ENCODE results near the gene SPEF2. TPM values are rescaled to one million over a fixed set of nuclear protein-coding genes. Genes with fewer than 3 reads are reported as not detected.
A peak's percentile ranks its signal among the peaks of the same experiment; 100 is the strongest.

The SPEF2 gene, protein sequence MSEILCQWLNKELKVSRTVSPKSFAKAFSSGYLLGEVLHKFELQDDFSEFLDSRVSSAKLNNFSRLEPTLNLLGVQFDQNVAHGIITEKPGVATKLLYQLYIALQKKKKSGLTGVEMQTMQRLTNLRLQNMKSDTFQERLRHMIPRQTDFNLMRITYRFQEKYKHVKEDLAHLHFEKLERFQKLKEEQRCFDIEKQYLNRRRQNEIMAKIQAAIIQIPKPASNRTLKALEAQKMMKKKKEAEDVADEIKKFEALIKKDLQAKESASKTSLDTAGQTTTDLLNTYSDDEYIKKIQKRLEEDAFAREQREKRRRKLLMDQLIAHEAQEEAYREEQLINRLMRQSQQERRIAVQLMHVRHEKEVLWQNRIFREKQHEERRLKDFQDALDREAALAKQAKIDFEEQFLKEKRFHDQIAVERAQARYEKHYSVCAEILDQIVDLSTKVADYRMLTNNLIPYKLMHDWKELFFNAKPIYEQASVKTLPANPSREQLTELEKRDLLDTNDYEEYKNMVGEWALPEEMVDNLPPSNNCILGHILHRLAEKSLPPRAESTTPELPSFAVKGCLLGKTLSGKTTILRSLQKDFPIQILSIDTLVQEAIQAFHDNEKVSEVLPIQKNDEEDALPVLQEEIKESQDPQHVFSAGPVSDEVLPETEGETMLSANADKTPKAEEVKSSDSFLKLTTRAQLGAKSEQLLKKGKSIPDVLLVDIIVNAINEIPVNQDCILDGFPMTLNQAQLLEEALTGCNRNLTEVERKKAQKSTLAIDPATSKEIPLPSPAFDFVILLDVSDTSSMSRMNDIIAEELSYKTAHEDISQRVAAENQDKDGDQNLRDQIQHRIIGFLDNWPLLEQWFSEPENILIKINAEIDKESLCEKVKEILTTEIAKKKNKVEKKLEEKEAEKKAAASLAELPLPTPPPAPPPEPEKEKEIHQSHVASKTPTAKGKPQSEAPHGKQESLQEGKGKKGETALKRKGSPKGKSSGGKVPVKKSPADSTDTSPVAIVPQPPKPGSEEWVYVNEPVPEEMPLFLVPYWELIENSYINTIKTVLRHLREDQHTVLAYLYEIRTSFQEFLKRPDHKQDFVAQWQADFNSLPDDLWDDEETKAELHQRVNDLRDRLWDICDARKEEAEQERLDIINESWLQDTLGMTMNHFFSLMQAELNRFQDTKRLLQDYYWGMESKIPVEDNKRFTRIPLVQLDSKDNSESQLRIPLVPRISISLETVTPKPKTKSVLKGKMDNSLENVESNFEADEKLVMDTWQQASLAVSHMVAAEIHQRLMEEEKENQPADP (N-terminal part only)
- polyA plus RNA-seq (2012; ENCODE audit: low read depth, missing spikeins) = 0.12 TPM

GRCh38 chr5:35617435-35618303 is at the start of gene SPEF2:
TSS of gene SPEF2 (plus strand) at chr5:35617863. CDS start at chr5:35617998, 135 bp downstream.
- DNase-seq (ENCODE audit: insufficient read length, low spot score) = peak; percentile 38

DNA sequence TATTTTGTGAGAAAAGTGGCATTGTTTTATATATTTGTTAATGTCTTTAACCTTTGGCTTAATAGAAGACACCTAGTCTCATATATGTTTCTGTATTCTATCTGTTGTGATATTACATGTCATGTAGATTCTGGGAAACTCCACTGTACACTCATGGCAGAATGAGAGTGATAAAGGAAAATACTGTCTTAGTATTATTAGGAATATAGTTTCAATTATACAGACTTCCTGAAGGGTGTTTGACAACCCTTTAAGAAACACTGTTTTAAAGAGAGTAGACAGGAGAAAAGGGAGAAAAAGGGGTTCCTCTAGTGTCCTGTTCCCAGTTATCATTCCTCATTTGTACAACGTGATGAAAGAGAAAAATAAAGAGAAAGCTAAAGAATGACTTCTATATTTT is 42.1 kb upstream of the SPEF2 start:
- DNase-seq (ENCODE audit: insufficient read length, low spot score) (no peak), FAIRE-seq (no peak)
- TF ChIP-seq POLR2AphosphoS5 (IDR thresholded peaks at IDR 0.05; ENCODE audit: low read depth, low read length) (no peak), POLR2A (IDR thresholded peaks at IDR 0.05; ENCODE audit: low read depth, low read length) (no peak), PAX5 (IDR thresholded peaks at IDR 0.05; ENCODE audit: insufficient read depth, low read length, severe bottlenecking) (no peak), TAF1 (IDR thresholded peaks at IDR 0.05; ENCODE audit: low read depth, low read length) (no peak), SPI1 (IDR thresholded peaks at IDR 0.05; ENCODE audit: low read depth, low read length) (no peak), POU2F2 (IDR thresholded peaks at IDR 0.05; ENCODE audit: low read depth, low read length) (no peak)

More at GRCh38 chr5:35617435-35618303, at the start of gene SPEF2:
- peak; percentile 35 for FAIRE-seq
- TF ChIP-seq POU2F2 (IDR thresholded peaks at IDR 0.05; ENCODE audit: low read depth, low read length) (no peak), POLR2A (IDR thresholded peaks at IDR 0.05; ENCODE audit: low read depth, low read length) (no peak), PAX5 (IDR thresholded peaks at IDR 0.05; ENCODE audit: insufficient read depth, low read length, severe bottlenecking) (no peak), POLR2AphosphoS5 (IDR thresholded peaks at IDR 0.05; ENCODE audit: low read depth, low read length) (no peak), TAF1 (IDR thresholded peaks at IDR 0.05; ENCODE audit: low read depth, low read length) (no peak), SPI1 (IDR thresholded peaks at IDR 0.05; ENCODE audit: low read depth, low read length) (no peak)

GRCh38 chr5:35587419-35587818 is 30.2 kb upstream of the SPEF2 start:
- TF ChIP-seq POLR2A (IDR thresholded peaks at IDR 0.05; ENCODE audit: low read depth, low read length) (no peak), TAF1 (IDR thresholded peaks at IDR 0.05; ENCODE audit: low read depth, low read length) (no peak), SPI1 (IDR thresholded peaks at IDR 0.05; ENCODE audit: low read depth, low read length) (no peak), PAX5 (IDR thresholded peaks at IDR 0.05; ENCODE audit: insufficient read depth, low read length, severe bottlenecking) (no peak), POLR2AphosphoS5 (IDR thresholded peaks at IDR 0.05; ENCODE audit: low read depth, low read length) (no peak), POU2F2 (IDR thresholded peaks at IDR 0.05; ENCODE audit: low read depth, low read length) (no peak)
- DNase-seq (ENCODE audit: insufficient read length, low spot score) (no peak), FAIRE-seq (no peak)

- TF ChIP-seq SPI1 (IDR thresholded peaks at IDR 0.05; ENCODE audit: low read depth, low read length) = no peak
- no peak for TF ChIP-seq PAX5 (IDR thresholded peaks at IDR 0.05; ENCODE audit: insufficient read depth, low read length, severe bottlenecking)
- no peak for TF ChIP-seq POLR2AphosphoS5 (IDR thresholded peaks at IDR 0.05; ENCODE audit: low read depth, low read length)
- TF ChIP-seq POLR2A (IDR thresholded peaks at IDR 0.05; ENCODE audit: low read depth, low read length) = no peak
- TF ChIP-seq TAF1 (IDR thresholded peaks at IDR 0.05; ENCODE audit: low read depth, low read length) = no peak
- no peak for DNase-seq (ENCODE audit: insufficient read length, low spot score)
- FAIRE-seq = no peak
Measured at GRCh38 chr5:35593338-35593737, 24.3 kb upstream of the SPEF2 start.

- TF ChIP-seq POLR2A (IDR thresholded peaks at IDR 0.05; ENCODE audit: low read depth, low read length) (no peak), POU2F2 (IDR thresholded peaks at IDR 0.05; ENCODE audit: low read depth, low read length) (no peak), PAX5 (IDR thresholded peaks at IDR 0.05; ENCODE audit: insufficient read depth, low read length, severe bottlenecking) (no peak), POLR2AphosphoS5 (IDR thresholded peaks at IDR 0.05; ENCODE audit: low read depth, low read length) (no peak), SPI1 (IDR thresholded peaks at IDR 0.05; ENCODE audit: low read depth, low read length) (no peak), TAF1 (IDR thresholded peaks at IDR 0.05; ENCODE audit: low read depth, low read length) (no peak)
- FAIRE-seq = no peak
- no peak for DNase-seq (ENCODE audit: insufficient read length, low spot score)
Measured at GRCh38 chr5:35598707-35599370, 18.8 kb upstream of the SPEF2 start.

GRCh38 chr5:35600591-35600990 is 17.1 kb upstream of the SPEF2 start:
- DNase-seq (ENCODE audit: insufficient read length, low spot score) = no peak
- TF ChIP-seq TAF1 (IDR thresholded peaks at IDR 0.05; ENCODE audit: low read depth, low read length) (no peak), SPI1 (IDR thresholded peaks at IDR 0.05; ENCODE audit: low read depth, low read length) (no peak), PAX5 (IDR thresholded peaks at IDR 0.05; ENCODE audit: insufficient read depth, low read length, severe bottlenecking) (no peak), POLR2A (IDR thresholded peaks at IDR 0.05; ENCODE audit: low read depth, low read length) (no peak), POU2F2 (IDR thresholded peaks at IDR 0.05; ENCODE audit: low read depth, low read length) (no peak), POLR2AphosphoS5 (IDR thresholded peaks at IDR 0.05; ENCODE audit: low read depth, low read length) (no peak)
- FAIRE-seq = no peak

- DNase-seq (ENCODE audit: insufficient read length, low spot score) = no peak
- FAIRE-seq = no peak
Measured at GRCh38 chr5:35608881-35609779, 8.5 kb upstream of the SPEF2 start.

More at GRCh38 chr5:35608881-35609779, 8.5 kb upstream of the SPEF2 start:
- TF ChIP-seq SPI1 (IDR thresholded peaks at IDR 0.05; ENCODE audit: low read depth, low read length) (no peak), POU2F2 (IDR thresholded peaks at IDR 0.05; ENCODE audit: low read depth, low read length) (no peak), POLR2A (IDR thresholded peaks at IDR 0.05; ENCODE audit: low read depth, low read length) (no peak), PAX5 (IDR thresholded peaks at IDR 0.05; ENCODE audit: insufficient read depth, low read length, severe bottlenecking) (no peak), POLR2AphosphoS5 (IDR thresholded peaks at IDR 0.05; ENCODE audit: low read depth, low read length) (no peak), TAF1 (IDR thresholded peaks at IDR 0.05; ENCODE audit: low read depth, low read length) (no peak)

Measured in GM12891 (cell line).